Ovary (tissue), 9 donors: ENCODE results near the gene SMARCA4. TPM values are rescaled to one million over a fixed set of nuclear protein-coding genes. Genes with fewer than 3 reads are reported as not detected.

ENCODE experiments used
- DNase-seq, 5 donors: peaks; one replicate each; pipeline ENCODE4 v3.0.0-alpha.2; 2019 to 2020
- H3K27ac ChIP-seq, 2 donors: fragments of 200-600 bp; one replicate each; pipeline versions ENCODE4 v1.5.1 to v1.8.0; 2019 to 2022
- H3K27me3 ChIP-seq: fragments of 200-600 bp; one replicate; pipeline ENCODE4 v1.8.0; 2022
- H3K36me3 ChIP-seq: fragments of 200-600 bp; sonication (generic); one replicate; pipeline ENCODE4 v1.5.1; 2019
- H3K4me1 ChIP-seq: one replicate; pipeline ENCODE4 v1.8.1; 2013; ENCODE audit warnings: mild to moderate bottlenecking, moderate library complexity; ENCODE audit not compliant: insufficient read depth
- H3K4me3 ChIP-seq: fragments of 200-600 bp; sonication (generic); one replicate; pipeline ENCODE4 v1.5.1; 2017
- H3K9me3 ChIP-seq, 2 donors: fragments of 200-600 bp in 1 of 2; sonication (generic) in 1 of 2; one replicate each; pipeline versions ENCODE4 v1.5.1 to v1.8.1; 2013 to 2019; ENCODE audit warnings: mild to moderate bottlenecking in 1 of 2, moderate library complexity in 1 of 2
- EP300 ChIP-seq: sonication (generic); formaldehyde crosslinking; IDR thresholded peaks from one replicate; pipeline ENCODE4 v1.6.1; 2017; ENCODE audit warnings: antibody characterized with exemption
- POLR2A ChIP-seq: fragments of 450-650 bp; IDR thresholded peaks from one replicate; pipeline ENCODE4 v1.6.1; 2017; ENCODE audit warnings: antibody characterized with exemption, mild to moderate bottlenecking, moderate library complexity
- WGBS, 3 donors: extraction: QIAGEN DNeasy Blood & Tissue Kit in 1 of 3; methylation state at CpG; one replicate each; pipeline versions ENCODE4 v1.1.5 to v1.1.7; 2013 to 2017; 5-methylcytosine and 5-hydroxymethylcytosine counted together
- intact Hi-C, 4 donors: fragments of 100-400 bp; cut with DNase I; formaldehyde crosslinking; loops; one replicate each; pipeline versions ENCODE4 v1.11.0 to v1.15.1; 2022 to 2023
- polyA plus RNA-seq, 2 donors: library from polyadenylated mRNA; stranded (reverse); fragments of 200-250 nt in 1 of 2; fragments of 350-450 nt in 1 of 2; fragmentation: Illumina TruSeq in 1 of 2; extraction: RNeasy Lipid Tissue Mini Kit (QIAGEN cat#74804) in 1 of 2; gene quantifications; one replicate each; pipeline ENCODE4 v1.2.3, GENCODE V29; 2013 to 2014
- total RNA-seq, 7 donors: library from RNA; depleted of rRNA in 2 of 7; stranded (reverse); fragments of >200 nt in 2 of 7; fragmentation: NEBNext Ultra II Directional in 3 of 7; extraction: Animal tissue kit (Norgen Biotek cat#: 25700) in 3 of 7; gene quantifications; one replicate each; pipeline versions ENCODE4 v1.1.0 to v1.2.4, GENCODE V29; 2016 to 2023
- TF ChIP-seq, protein P1 (sequence below), 3 donors: fragments of 450-650 bp in 2 of 3; fragments of 200-600 bp in 1 of 3; IDR thresholded peaks; one replicate each; pipeline versions ENCODE4 v1.5.1 to v1.8.0; 2016 to 2022; ENCODE audit warnings: antibody characterized with exemption in 3 of 3, mild to moderate bottlenecking in 1 of 3
- donor health status: DM: no; HTN: no; CAD: no; lungs with moderate emphysema.
- donor health status: DM: no; HTN: no; CAD: no.
- donor health status: Bipolar disorder and iron deficiency.
- donor health status: DM: yes; HTN: yes; CAD: no.
- donor health status: DM: no; HTN: no; CAD: no.
- donor health status: DM: yes; HTN: yes; CAD: no.

Gene SMARCA4
- total and polyA plus RNA-seq, 9 donors: 32.1 to 96.7 (median 68.3) TPM

DNA sequence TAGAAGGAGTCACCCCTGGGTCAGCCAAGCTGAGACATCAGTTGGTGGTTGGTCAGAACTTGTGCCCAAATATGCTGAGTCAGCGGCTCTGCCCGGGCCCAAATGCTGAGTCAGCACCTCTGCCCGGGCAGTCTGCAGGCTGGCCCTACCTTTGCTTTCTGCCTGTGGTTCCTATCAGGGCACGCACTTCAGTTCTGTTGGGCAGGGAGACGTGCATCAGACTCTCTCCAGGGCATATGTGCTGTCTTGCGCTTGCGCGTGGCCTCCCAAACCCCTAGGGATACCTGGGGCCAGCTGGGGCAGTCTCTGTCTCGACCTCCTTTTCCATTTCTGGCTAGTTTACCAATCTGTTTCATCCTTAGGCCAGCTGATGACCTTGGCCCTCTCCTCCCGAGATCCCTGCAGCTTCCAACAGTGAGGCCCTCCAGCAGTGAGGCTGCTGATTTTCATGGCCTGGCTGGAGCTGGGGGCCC lies 104.0 kb downstream of the SMARCA4 start:
- WGBS, 3 donors: 43 to 50% (median 47%) methylated on average over 10 of the region's 10 CpGs
- intact Hi-C loops: no loop called here
- DNase-seq: peak; percentile 61 to 80 (median 69)
- Histone ChIP-seq H3K9me3 (no peaks in the 10 kb centered on the region), H3K27ac (peak overlapping the region; percentile 11 to 45), H3K27me3 (no peaks in the 10 kb centered on the region), H3K36me3 (no peaks in the 10 kb centered on the region), H3K4me3 (no peak overlapping the region), H3K4me1 (peaks cover 5% of the 10 kb centered on the region)
- TF ChIP-seq, protein P1, sequence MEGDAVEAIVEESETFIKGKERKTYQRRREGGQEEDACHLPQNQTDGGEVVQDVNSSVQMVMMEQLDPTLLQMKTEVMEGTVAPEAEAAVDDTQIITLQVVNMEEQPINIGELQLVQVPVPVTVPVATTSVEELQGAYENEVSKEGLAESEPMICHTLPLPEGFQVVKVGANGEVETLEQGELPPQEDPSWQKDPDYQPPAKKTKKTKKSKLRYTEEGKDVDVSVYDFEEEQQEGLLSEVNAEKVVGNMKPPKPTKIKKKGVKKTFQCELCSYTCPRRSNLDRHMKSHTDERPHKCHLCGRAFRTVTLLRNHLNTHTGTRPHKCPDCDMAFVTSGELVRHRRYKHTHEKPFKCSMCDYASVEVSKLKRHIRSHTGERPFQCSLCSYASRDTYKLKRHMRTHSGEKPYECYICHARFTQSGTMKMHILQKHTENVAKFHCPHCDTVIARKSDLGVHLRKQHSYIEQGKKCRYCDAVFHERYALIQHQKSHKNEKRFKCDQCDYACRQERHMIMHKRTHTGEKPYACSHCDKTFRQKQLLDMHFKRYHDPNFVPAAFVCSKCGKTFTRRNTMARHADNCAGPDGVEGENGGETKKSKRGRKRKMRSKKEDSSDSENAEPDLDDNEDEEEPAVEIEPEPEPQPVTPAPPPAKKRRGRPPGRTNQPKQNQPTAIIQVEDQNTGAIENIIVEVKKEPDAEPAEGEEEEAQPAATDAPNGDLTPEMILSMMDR (IDR thresholded peaks at IDR 0.05): no peak
- TF ChIP-seq EP300: no peak
- peak; percentile 16 for TF ChIP-seq POLR2A

DNA sequence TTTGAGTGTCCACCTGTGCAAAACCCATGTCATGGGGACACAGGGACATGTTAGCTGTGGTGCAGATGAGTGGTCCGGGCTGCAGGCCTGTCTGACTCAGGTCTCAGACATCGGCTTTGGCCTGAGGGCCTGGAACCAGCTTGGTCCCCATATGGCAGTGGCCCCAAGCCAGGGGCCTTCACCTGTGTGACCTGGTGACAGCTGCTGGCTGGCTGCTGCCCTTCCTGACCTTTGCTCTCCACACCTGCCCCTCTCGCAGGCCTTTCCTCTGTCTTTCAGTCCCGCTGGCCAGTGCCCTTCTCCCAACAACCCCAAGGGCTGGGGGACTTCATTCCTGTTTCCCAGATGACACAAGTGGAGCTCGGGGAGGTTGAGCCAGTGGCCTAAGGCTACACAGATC lies 105.5 kb downstream of the SMARCA4 start:
- no peak for DNase-seq
- peaks cover 5% of the 10 kb centered on the region for H3K4me1 ChIP-seq
- no peak overlapping the region for H3K4me3 ChIP-seq
- TF ChIP-seq POLR2A: no peak
- TF ChIP-seq, protein P1 (IDR thresholded peaks at IDR 0.05): no peak
- no peak for TF ChIP-seq EP300
- H3K27ac ChIP-seq: peak overlapping the region in 1 of 2 donors; percentile 45
- WGBS, 3 donors: 88 to 98% (median 89%) methylated on average over 5 of the region's 5 CpGs
- no peaks in the 10 kb centered on the region for H3K9me3 ChIP-seq
- H3K27me3 ChIP-seq: no peaks in the 10 kb centered on the region
- no peaks in the 10 kb centered on the region for H3K36me3 ChIP-seq
- intact Hi-C loops: no loop called here

DNA sequence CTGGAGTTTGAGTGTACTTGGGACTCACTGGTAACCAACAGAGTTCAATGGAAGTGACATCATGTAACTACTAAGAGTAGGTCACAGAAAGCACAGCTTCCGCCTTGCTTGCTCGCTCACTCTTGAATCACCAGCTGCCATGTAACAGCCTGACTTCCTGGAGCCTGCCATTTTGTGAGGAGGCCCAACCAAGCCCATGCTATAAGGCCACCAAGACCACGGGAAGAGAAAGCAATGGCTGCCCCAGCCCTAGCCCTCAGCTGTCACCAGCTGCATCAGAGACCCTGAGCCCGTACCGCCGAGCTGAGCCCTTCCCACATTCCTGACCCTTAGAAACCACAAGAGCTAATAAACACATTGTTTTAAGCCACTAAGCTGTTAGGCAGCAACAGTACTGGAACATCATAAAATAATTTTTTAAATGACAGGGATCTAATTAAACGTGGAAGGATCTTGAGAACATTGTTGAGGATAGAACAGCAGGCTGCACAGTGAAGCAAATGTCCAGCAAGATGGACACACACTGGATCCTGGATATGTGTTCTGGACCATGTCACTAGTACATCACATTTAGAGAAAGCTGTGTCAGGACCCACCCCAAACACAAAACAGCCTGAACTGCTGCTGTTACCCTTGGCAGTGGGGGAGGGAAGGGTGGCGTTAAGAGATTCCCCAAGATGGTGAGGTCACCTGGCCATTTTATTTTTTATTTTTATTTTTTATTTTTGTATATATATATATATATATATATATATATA lies 106.7 kb downstream of the SMARCA4 start:
- H3K9me3 ChIP-seq: no peaks in the 10 kb centered on the region
- TF ChIP-seq POLR2A (no peak), EP300 (no peak)
- TF ChIP-seq, protein P1 (IDR thresholded peaks at IDR 0.05): no peak
- 79 to 91% (median 88%) methylated on average over 8 of the region's 8 CpGs for WGBS, 3 donors
- intact Hi-C loops: no loop called here
- no peak overlapping the region for H3K4me3 ChIP-seq
- H3K36me3 ChIP-seq: no peaks in the 10 kb centered on the region
- no peaks in the 10 kb centered on the region for H3K27me3 ChIP-seq
- no peak overlapping the region for H3K27ac ChIP-seq
- DNase-seq: no peak
- peaks cover 5% of the 10 kb centered on the region for H3K4me1 ChIP-seq

DNA sequence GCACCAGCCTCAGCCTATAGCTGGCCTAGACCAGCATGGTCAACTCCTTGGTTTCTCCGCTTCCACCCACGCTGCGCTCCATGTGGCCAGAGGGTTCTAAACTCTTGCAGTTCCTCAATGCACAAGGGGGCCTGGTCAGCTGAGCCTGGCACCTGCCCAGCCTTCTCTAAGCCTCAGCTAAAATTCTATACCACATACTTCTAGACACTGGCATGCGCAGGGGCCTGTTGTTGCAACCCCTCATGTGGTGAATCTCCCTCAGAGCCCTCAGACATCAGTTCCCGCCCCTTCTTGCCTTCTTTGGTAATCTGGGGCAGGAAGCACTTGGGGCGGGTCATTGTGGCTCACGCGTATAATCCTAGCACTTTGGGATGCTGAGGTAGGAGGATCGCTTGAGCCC lies 108.7 kb downstream of the SMARCA4 start:
- intact Hi-C loops: no loop called here
- H3K9me3 ChIP-seq: no peaks in the 10 kb centered on the region
- H3K27ac ChIP-seq: no peak overlapping the region
- TF ChIP-seq, protein P1 (IDR thresholded peaks at IDR 0.05): no peak
- TF ChIP-seq EP300 (no peak), POLR2A (no peak)
- 83 to 91% (median 89%) methylated on average over 9 of the region's 9 CpGs for WGBS, 3 donors
- DNase-seq: no peak
- H3K4me3 ChIP-seq: no peak overlapping the region
- H3K36me3 ChIP-seq: no peaks in the 10 kb centered on the region
- no peaks in the 10 kb centered on the region for H3K27me3 ChIP-seq
- H3K4me1 ChIP-seq: peaks cover 4% of the 10 kb centered on the region
